ENCODE measurements around the gene TUB.

DNA sequence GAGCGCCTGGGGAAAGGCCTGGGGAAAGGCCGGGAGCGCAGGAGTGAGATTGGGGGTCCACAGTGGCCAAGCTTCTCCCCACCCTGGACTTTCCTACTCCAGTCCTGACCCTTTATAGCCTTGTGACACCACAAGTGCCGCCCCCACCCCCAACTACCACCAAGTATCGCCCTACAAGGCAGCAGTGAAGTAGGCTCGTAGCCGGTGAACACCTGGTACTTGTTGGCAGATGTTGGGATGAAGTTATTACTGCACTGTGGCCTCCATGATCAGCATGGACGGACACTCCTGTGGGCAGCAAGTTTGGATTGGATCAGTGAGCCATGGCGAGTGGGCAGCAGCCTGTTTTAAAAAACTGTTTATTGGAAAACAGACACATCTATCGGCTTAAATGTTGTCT, 48.9 kb upstream of the TUB start:
- TF ChIP-seq EZH2 (optimal IDR thresholded peaks at IDR 0.05; ENCODE audit: low read depth, low read length) (no peak), EZH2phosphoT487 (IDR thresholded peaks at IDR 0.05; ENCODE audit: low read length) (no peak)
- TF ChIP-seq, protein P1, sequence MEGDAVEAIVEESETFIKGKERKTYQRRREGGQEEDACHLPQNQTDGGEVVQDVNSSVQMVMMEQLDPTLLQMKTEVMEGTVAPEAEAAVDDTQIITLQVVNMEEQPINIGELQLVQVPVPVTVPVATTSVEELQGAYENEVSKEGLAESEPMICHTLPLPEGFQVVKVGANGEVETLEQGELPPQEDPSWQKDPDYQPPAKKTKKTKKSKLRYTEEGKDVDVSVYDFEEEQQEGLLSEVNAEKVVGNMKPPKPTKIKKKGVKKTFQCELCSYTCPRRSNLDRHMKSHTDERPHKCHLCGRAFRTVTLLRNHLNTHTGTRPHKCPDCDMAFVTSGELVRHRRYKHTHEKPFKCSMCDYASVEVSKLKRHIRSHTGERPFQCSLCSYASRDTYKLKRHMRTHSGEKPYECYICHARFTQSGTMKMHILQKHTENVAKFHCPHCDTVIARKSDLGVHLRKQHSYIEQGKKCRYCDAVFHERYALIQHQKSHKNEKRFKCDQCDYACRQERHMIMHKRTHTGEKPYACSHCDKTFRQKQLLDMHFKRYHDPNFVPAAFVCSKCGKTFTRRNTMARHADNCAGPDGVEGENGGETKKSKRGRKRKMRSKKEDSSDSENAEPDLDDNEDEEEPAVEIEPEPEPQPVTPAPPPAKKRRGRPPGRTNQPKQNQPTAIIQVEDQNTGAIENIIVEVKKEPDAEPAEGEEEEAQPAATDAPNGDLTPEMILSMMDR (IDR thresholded peaks at IDR 0.05; ENCODE audit: low read length), result no peak

Data from MM.1S (cell line).